Smooth muscle cell (in vitro differentiated cells): Measurements from ENCODE around the gene ABHD17B. TPM values are rescaled to one million over a fixed set of nuclear protein-coding genes. Genes with fewer than 3 reads are reported as not detected.

Experiments used
- DNase-seq: peaks from one replicate; lab custom pipeline; 2025; ENCODE audit not compliant: unreplicated experiment; lab: John Stamatoyannopoulos, UW
- H2AFZ ChIP-seq: fragments of 200-600 bp; sonication (generic); 2 replicates; pipeline ENCODE4 v1.6.0; 2016; ENCODE audit warnings: antibody characterized with exemption, low read depth, mild to moderate bottlenecking
- H3F3A ChIP-seq: fragments of 200-600 bp; sonication (generic); 2 replicates; pipeline ENCODE4 v1.6.0; 2017; ENCODE audit warnings: antibody characterized with exemption, low read depth
- H3K27ac ChIP-seq: fragments of 200-600 bp; sonication (generic); 2 replicates; pipeline ENCODE4 v1.5.1; 2016; ENCODE audit warnings: low read depth, mild to moderate bottlenecking
- H3K27me3 ChIP-seq: fragments of 200-600 bp; sonication (generic); 2 replicates; pipeline ENCODE4 v1.6.1; 2016; ENCODE audit warnings: low read depth, mild to moderate bottlenecking
- H3K36me3 ChIP-seq: fragments of 200-600 bp; sonication (generic); 2 replicates; pipeline ENCODE4 v1.5.1; 2016; ENCODE audit warnings: low read depth
- H3K4me1 ChIP-seq: fragments of 200-600 bp; sonication (generic); 2 replicates; pipeline ENCODE4 v1.5.1; 2016; ENCODE audit warnings: low read depth
- H3K4me2 ChIP-seq: fragments of 200-600 bp; sonication (generic); 2 replicates; pipeline ENCODE4 v1.6.0; 2016; ENCODE audit warnings: mild to moderate bottlenecking
- H3K4me3 ChIP-seq: fragments of 200-600 bp; sonication (generic); 2 replicates; pipeline ENCODE4 v1.5.1; 2016; ENCODE audit warnings: mild to moderate bottlenecking
- H3K79me2 ChIP-seq: fragments of 200-600 bp; sonication (generic); 2 replicates; pipeline ENCODE4 v1.6.0; 2016; ENCODE audit warnings: low read depth, mild to moderate bottlenecking
- H3K9ac ChIP-seq: fragments of 200-600 bp; sonication (generic); 2 replicates; pipeline ENCODE4 v1.6.0; 2016; ENCODE audit warnings: low read depth
- H3K9me3 ChIP-seq: fragments of 200-600 bp; sonication (generic); replicated peaks from 2 replicates; pipeline ENCODE4 v1.5.1; 2016; ENCODE audit warnings: low read depth
- H4K20me1 ChIP-seq: fragments of 200-600 bp; sonication (generic); 2 replicates; pipeline ENCODE4 v1.6.0; 2016; ENCODE audit warnings: low read depth
- CTCF ChIP-seq: fragments of 200-600 bp; sonication (generic); IDR thresholded peaks from 2 replicates; pipeline ENCODE4 v1.5.1; 2017; ENCODE audit warnings: borderline replicate concordance, mild to moderate bottlenecking, antibody characterized with exemption; ENCODE audit not compliant: insufficient read depth, poor library complexity, severe bottlenecking
- WGBS: methylation state at CpG from one replicate; pipeline ENCODE4 v1.1.7; 2016; ENCODE audit warnings: low lambda C conversion rate; 5-methylcytosine and 5-hydroxymethylcytosine counted together
- polyA plus RNA-seq: library from polyadenylated mRNA; unstranded; fragments of >200 nt; fragmentation: Nextera tagmentation; extraction: Ambion mirVana; gene quantifications from 2 replicates; pipeline ENCODE4 v1.2.1, GENCODE V29; 2016
- total RNA-seq: library from RNA; depleted of rRNA; stranded (reverse); fragments of >200 nt; gene quantifications from 2 replicates; pipeline ENCODE4 v1.2.3, GENCODE V29; 2014

ABHD17B gene
- total and polyA plus RNA-seq, 2 experiments from 2014 or later: 14.1 to 26.7 TPM

DNA sequence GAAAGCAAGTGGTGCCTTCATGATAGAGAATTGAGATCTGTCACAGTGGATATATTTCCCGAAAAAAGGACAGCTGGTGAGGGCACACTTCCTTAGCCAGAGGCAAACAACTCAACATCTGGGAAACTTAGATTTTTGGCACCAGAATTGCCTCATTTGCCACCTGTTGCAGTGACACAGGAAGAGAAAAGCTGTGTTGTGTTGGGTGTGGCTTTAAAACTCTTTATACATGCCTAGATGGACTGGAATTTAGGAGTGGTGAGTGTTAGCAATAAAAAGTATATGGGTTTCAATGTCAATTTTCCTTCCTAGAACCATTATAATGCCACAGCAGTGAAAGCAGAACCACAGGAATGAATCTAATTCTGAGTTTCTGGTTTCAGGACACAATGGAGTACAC is 80.1 kb downstream of the ABHD17B start:
- H3K9me3 ChIP-seq: peaks cover 7% of the 10 kb centered on the region
- no peaks in the 10 kb centered on the region for H3F3A ChIP-seq
- H3K4me1 ChIP-seq: no peaks in the 10 kb centered on the region
- DNase-seq: no peak
- H3K4me2 ChIP-seq: no peak overlapping the region
- no peak overlapping the region for H3K27ac ChIP-seq
- H4K20me1 ChIP-seq: no peaks in the 10 kb centered on the region
- H3K9ac ChIP-seq: no peak overlapping the region
- no peak for TF ChIP-seq CTCF
- no peaks in the 10 kb centered on the region for H3K36me3 ChIP-seq
- H3K27me3 ChIP-seq: no peaks in the 10 kb centered on the region
- H3K79me2 ChIP-seq: no peaks in the 10 kb centered on the region
- H3K4me3 ChIP-seq: no peak overlapping the region
- WGBS: 79% methylated on average over 1 of the region's 1 CpG
- H2AFZ ChIP-seq: no peak overlapping the region

DNA sequence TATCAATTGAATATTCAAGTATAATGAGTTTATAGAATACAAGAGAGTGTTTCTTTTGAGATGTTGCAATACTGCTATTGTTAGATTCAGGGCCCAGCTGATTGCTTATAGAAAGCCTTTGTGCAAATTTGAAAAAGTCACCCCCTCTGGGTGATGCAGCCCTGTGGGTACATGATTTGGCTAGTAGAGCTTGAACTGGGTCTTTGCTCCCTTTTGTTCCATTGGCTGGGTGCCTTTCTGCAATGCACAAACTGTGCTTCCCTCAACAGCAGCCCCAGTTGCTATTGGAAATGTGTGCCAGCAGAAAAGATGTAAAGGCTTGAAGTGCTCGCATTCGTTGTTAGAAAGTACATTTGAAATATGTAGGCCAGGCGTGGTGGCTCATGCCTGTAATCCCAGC is 80.8 kb downstream of the ABHD17B start:
- Histone ChIP-seq H3F3A (no peaks in the 10 kb centered on the region), H3K9ac (no peak overlapping the region), H3K36me3 (no peaks in the 10 kb centered on the region), H2AFZ (no peak overlapping the region), H3K4me3 (no peak overlapping the region), H3K79me2 (no peaks in the 10 kb centered on the region), H3K27ac (no peak overlapping the region), H3K4me1 (no peaks in the 10 kb centered on the region), H3K27me3 (no peaks in the 10 kb centered on the region), H4K20me1 (no peaks in the 10 kb centered on the region), H3K9me3 (peaks cover 7% of the 10 kb centered on the region), H3K4me2 (no peak overlapping the region)
- TF ChIP-seq CTCF: no peak
- 64% methylated on average over 3 of the region's 3 CpGs for WGBS
- DNase-seq: no peak

DNA sequence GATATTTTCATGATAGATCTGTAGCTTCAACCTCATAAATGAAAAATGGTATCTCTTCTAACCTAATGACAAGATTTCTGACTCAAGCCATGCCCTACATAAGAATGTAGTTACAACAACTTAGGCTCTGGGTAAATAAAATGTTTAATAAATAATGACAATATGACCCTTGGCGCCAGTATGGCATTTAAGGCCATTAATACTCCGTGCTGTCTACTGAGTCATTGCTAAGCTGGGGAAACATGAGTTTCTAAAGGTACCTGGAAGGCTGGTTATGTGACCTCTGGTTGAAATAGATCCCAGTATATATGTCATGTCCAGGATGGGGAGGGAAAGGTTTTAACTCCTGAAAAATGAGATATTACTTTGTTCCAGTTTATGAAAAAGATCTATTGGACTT is 84.7 kb downstream of the ABHD17B start:
- Histone ChIP-seq H3K27ac (no peak overlapping the region), H2AFZ (no peak overlapping the region), H3K4me3 (no peak overlapping the region), H3K4me1 (no peaks in the 10 kb centered on the region), H4K20me1 (no peaks in the 10 kb centered on the region), H3K27me3 (no peaks in the 10 kb centered on the region), H3K4me2 (no peak overlapping the region), H3K79me2 (no peaks in the 10 kb centered on the region), H3K9me3 (no peaks in the 10 kb centered on the region), H3K9ac (no peak overlapping the region), H3K36me3 (no peaks in the 10 kb centered on the region), H3F3A (peaks cover 8% of the 10 kb centered on the region)
- TF ChIP-seq CTCF: no peak
- 46% methylated on average over 2 of the region's 2 CpGs for WGBS
- DNase-seq: no peak

DNA sequence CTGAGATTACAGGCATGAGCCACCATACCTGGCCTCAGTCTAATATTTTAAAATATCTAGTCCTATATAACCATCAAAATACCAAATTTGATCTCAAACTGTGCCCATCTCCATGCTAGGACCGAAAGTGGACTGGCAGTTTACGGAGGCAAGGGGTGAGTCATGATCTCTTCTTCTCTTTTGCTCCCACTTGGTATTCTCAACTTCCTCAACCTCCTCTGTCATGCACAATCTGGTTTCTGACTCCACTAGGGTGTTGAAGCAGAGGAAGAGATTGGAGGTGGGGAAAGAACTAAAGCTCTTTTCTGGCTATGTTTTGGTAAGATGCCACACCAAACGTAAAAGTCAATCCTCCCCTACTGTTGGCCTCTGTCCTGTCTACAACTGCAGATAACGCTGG is 86.7 kb downstream of the ABHD17B start:
- Histone ChIP-seq H2AFZ (no peak overlapping the region), H3K36me3 (no peaks in the 10 kb centered on the region), H3K4me3 (no peak overlapping the region), H3K4me1 (no peaks in the 10 kb centered on the region), H3K27me3 (no peaks in the 10 kb centered on the region), H3F3A (peaks cover 8% of the 10 kb centered on the region), H3K9me3 (no peaks in the 10 kb centered on the region), H3K9ac (no peak overlapping the region), H3K27ac (no peak overlapping the region), H4K20me1 (no peaks in the 10 kb centered on the region), H3K79me2 (no peaks in the 10 kb centered on the region), H3K4me2 (no peak overlapping the region)
- no peak for DNase-seq
- no peak for TF ChIP-seq CTCF
- WGBS: 72% methylated on average over 4 of the region's 4 CpGs
